Activated T-cell treated with anti-CD3 and anti-CD28 coated beads for 48 hours (primary cell): ENCODE results near the gene POU5F2.

Experiments used
- DNase-seq: peaks from one replicate; pipeline ENCODE4 v3.0.0-alpha.2; 2020; ENCODE audit warnings: low read depth

Gene POU5F2, protein sequence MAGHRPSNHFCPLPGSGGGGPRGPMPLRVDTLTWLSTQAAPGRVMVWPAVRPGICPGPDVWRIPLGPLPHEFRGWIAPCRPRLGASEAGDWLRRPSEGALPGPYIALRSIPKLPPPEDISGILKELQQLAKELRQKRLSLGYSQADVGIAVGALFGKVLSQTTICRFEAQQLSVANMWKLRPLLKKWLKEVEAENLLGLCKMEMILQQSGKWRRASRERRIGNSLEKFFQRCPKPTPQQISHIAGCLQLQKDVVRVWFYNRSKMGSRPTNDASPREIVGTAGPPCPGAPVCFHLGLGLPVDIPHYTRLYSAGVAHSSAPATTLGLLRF

GRCh38 chr5:93741136-93741811 lies at the start of gene POU5F2:
Gene POU5F2, minus strand, starts transcription at chr5:93741600. Its CDS starts 37 bp downstream, at chr5:93741563.
- DNase-seq: peak; percentile 1

DNA sequence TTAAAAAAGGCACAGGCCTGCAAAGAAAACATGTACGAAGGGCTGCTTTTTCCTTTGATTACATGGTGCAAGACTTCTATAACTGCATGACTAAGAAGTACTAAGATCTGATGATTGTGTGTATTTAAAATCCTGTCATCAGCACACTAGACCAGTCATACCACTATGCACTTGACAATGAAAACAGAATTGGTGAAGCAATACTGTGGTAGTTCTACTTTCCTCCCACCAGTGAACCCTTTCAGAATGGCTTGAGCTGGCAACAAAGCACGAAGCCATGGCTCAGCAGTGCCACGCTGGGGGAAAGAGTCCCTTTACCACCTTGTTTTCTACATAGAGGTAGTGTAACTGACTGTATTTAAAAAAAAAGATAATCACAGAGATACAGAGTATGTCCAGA lies 49.0 kb upstream of the POU5F2 start:
- no peak for DNase-seq

GRCh38 chr5:93789173-93790067 lies 48.0 kb upstream of the POU5F2 start:
- DNase-seq: no peak

GRCh38 chr5:93787598-93787997 lies 46.2 kb upstream of the POU5F2 start:
- no peak for DNase-seq

DNA sequence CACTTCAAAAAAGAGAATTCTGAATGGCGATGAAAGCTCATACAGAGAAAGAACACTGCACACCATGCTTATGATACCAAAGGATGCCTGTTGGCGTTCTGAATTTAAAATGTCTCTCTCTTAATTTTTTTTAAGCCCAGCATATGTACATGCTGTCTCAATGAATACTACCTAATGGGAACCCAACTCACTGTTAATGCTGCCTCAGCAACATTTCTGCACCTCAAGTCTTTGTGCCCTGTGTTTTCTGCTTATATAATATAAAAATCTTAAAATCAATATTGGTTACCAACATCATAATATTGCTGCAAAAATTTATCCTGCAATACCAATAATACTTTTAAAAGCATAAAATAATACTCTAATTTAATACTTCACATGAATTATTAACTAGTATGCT lies 44.1 kb upstream of the POU5F2 start:
- DNase-seq: no peak

GRCh38 chr5:93782978-93783377 lies 41.6 kb upstream of the POU5F2 start:
- no peak for DNase-seq

DNA sequence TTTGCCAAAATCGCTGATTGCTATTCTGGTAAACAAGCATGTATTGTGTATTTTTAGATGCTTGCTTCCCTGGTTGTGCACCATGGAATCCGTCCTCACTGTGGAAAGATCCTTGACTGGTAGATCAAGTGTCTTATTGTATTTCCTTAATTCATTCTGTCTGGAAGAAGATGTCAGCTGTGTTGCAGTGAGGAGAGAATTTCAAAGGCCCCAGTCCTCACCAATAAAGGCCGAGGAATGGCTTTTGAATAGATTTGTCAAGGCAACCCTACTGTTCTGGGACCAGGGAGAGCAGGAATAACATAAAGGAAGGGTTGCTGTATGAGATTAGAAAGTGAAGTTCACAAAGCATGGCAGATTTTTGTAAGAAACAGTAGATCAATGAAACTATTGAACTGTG lies 36.2 kb upstream of the POU5F2 start:
- DNase-seq: no peak

DNA sequence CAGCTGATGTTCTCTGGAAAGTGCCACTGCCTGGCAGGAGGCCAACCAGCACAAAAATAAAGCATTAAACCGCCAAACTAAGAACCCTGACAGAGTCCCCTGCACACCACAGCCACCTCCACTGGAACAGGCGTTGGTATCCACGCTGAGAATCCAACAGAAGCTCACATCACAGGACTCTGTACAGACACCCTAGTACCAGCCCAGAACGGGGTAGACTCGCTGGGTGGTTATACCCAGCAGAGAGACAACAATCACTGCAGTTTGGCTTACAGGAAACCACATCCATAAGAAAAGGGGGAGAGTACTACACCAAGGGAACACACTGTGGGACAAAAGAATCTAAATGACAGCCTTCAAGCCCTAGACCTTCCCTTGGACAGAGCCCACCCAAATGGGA lies 15.0 kb upstream of the POU5F2 start:
- DNase-seq: no peak

- no peak for DNase-seq
These were observed 14.3 kb upstream of the POU5F2 start for GRCh38 chr5:93755716-93756115.

GRCh38 chr5:93748875-93749397 lies 7.5 kb upstream of the POU5F2 start:
- DNase-seq: no peak

DNA sequence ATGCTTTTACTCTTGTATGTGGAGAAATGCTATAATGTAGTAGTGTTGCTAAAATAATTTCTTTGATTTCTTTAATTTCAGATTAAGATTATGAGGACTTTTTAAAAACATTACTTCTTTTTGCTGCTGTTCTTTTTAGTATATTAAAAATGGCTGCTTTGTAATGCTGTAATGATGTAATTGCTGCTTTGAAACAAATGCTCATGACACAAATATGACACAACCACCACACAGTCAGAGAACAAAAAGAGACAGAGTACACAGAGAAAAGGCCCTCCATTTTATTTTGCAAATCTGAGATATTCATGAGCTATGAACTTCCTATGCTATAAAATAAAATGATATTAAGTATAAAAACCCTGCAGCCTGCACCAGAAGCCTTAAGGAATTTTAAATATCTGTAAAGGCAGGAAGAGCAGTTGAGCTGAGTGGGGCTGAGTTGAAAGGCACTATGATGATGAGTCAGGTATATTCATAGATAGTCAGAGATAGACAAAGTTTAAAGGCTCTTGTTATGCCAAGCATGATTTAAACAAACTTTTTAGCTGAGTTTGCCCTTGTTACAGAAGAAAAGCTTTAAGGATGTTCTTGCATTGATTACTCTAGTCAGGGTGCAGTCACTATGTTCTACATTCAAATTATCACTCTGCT lies 5.1 kb upstream of the POU5F2 start:
- no peak for DNase-seq

DNA sequence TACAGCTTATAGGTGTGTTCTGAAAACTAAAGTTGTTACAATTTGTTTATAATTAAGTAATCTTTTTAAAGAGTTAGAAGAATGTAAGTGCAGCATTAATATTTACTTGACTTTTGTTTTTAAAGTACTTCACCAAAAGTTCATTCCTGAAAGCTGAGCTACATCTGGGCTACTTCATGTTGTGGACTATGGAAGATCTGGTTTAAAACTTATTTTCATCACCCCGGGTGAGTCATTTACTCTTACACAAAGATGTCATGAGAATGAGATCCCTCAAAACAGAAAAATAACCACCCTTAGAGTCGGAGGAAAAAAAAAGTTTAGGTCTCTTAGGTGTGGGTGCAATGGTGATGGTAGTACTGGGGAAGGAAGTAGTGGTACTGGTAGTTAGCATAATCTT lies 5.1 kb downstream of the POU5F2 start:
- no peak for DNase-seq

GRCh38 chr5:93735378-93735777 lies 6.0 kb downstream of the POU5F2 start:
- no peak for DNase-seq

GRCh38 chr5:93731987-93732386 lies 9.4 kb downstream of the POU5F2 start:
- no peak for DNase-seq

- DNase-seq: no peak
These were observed 14.8 kb downstream of the POU5F2 start for GRCh38 chr5:93726595-93726994.

DNA sequence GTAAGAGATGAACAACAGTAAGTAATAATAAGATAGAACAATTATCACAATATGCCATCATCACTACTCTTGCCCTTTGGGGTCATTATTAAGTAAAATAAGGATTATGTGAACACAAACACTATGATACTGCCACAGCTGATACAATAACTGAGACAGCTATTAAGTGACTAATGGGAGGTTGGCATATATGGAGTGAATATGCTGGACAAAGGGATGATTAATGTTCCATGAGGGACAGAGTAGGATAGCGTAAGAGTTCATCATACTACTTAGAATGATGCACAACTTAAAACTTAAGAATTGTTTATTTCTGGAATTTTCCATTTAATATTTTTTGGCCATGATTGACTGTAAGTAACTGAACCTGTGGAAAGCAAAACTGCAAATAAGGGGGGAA lies 16.6 kb downstream of the POU5F2 start:
- DNase-seq: no peak

DNA sequence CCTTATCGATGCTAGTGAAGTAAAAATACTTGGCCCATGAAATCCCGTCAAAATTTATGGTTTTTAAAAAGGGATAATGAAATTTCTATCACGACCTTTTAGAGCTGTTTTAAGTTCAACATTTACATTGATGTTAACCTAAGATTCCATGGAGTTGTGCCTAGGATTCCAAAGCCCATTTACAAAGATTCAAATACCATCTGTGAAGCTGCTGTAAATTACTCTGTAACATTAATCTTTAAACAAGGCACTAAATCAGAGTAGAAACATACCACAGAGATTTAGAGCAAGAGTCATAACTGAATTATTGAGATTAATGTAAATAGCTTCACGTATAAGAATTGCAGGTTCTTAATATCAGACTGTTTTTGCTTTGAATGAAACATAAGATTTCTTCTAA lies 17.7 kb downstream of the POU5F2 start:
- DNase-seq: no peak

DNA sequence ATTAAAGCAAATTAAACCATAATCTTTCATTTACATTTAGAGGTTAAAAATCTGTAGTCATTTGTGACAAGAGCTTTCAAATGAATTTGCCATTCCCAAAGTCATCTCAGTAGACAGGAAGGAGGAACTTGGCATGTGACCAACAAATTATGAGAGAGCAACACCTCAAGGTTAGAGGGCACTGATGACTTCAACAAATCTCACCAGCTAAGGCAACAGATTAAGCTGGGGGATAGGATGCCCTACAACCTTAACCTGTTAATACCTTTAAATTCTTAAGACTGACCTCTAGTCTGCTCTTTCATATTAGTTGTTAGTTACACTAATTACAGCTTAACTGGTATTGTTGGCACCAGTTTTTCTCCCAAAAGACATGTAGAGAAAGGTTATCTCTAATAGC lies 18.4 kb downstream of the POU5F2 start:
- no peak for DNase-seq

DNA sequence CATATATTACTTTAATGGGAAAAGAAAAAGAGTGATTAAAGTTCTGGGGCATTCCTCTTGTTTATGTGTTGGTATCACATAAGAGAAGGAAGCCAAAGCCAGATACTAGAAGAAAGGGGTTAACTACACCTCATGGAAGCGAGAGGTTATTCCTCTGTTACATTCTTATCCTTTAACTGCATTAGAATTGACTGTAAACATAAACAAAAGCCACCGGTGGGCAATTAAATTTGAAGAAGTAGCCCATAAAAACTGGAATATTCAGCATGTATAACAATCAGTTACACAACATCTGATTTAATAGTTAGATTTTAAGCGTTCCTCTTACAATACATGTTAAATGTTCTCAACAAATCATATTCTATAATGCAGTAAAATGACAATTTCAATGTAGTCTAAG lies 18.8 kb downstream of the POU5F2 start:
- DNase-seq: no peak

- DNase-seq: no peak
These were observed 19.9 kb downstream of the POU5F2 start for GRCh38 chr5:93721511-93721910.

DNA sequence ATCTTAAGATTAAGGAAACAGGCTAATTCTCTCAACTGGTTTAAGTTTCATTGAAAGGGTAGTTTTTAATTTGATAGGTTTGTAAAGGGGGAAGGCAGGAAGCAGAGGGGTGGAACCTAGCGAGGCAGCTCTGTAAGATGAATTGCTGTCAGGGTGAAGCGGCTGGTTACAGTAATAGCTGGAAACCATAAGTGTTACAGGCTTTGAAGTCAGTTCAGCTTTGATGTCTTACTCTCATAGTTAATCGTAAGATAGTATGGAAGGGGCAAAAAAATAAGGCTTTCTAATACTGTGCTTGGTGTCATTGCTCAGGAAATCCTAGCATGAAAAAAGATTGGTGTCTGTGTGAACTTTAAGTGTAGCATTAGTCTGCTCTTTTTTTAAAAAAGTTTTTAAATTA lies 20.3 kb downstream of the POU5F2 start:
- no peak for DNase-seq

GRCh38 chr5:93717162-93717561 lies 24.2 kb downstream of the POU5F2 start:
- no peak for DNase-seq
